SK-N-SH (cell line): Measurements from ENCODE around the gene PIP5K1C. TPM values are rescaled to one million over a fixed set of nuclear protein-coding genes. Genes with fewer than 3 reads are reported as not detected.

Source experiments
- CTCF ChIA-PET: fragments of 300-600, 350-600 bp; formaldehyde crosslinking; extraction: SDS; loops from one replicate; lab custom pipeline; 2021; lab: Yijun Ruan, JAX
- POLR2A ChIA-PET: fragments of 350-600 bp; sonication (Branson Sonifier 250); formaldehyde crosslinking; extraction: SDS; loops from one replicate; lab custom pipeline; 2020; ENCODE audit warnings: antibody characterized with exemption, inconsistent platforms; lab: Yijun Ruan, JAX
- DNase-seq: peaks from one replicate; pipeline ENCODE4 v3.0.0; 2012
- H2AFZ ChIP-seq: fragments of 200-600 bp; sonication (generic); 2 replicates; pipeline ENCODE4 v1.8.1; 2016; ENCODE audit warnings: antibody characterized with exemption, mild to moderate bottlenecking, low read depth
- H3F3A ChIP-seq: fragments of 200-600 bp; sonication (generic); replicated peaks from 2 replicates; pipeline ENCODE3; 2016; ENCODE audit warnings: antibody characterized with exemption, mild to moderate bottlenecking; ENCODE audit not compliant: insufficient read depth
- H3K27ac ChIP-seq, 2 experiments: fragments of 200-500 bp in 1 of 2; fragments of 200-600 bp in 1 of 2; sonication (Bioruptor generic) in 1 of 2; sonication (generic), shearing (Covaris generic) in 1 of 2; 2 replicates each; pipeline versions ENCODE4 v1.5.1 to v1.6.1; 2014 to 2016; ENCODE audit warnings: low read depth in 2 of 2, inconsistent platforms in 1 of 2, low read length in 1 of 2, mild to moderate bottlenecking in 1 of 2, mixed read lengths in 1 of 2
- H3K27me3 ChIP-seq: fragments of 200-600 bp; sonication (generic), shearing (Covaris generic); 2 replicates; pipeline ENCODE4 v1.6.1; 2016; ENCODE audit warnings: mixed run types; ENCODE audit not compliant: insufficient read depth
- H3K36me3 ChIP-seq, 2 experiments: fragments of 200-500 bp in 1 of 2; fragments of 200-600 bp in 1 of 2; sonication (Bioruptor generic) in 1 of 2; sonication (generic) in 1 of 2; replicated peaks in 1 of 2; 2 replicates each; pipeline versions ENCODE3 to v1.5.1; 2014 to 2016; ENCODE audit warnings: low read length in 1 of 2, mild to moderate bottlenecking in 1 of 2; ENCODE audit not compliant: insufficient read depth in 2 of 2, control insufficient read depth in 1 of 2
- H3K4me1 ChIP-seq, 2 experiments: fragments of 200-500 bp in 1 of 2; fragments of 200-600 bp in 1 of 2; sonication (Bioruptor generic) in 1 of 2; sonication (generic), shearing (Covaris generic) in 1 of 2; 2 replicates each; pipeline versions ENCODE4 v1.5.1 to v1.6.1; 2014 to 2016; ENCODE audit warnings: low read depth in 1 of 2, low read length in 1 of 2, mixed run types in 1 of 2; ENCODE audit not compliant: insufficient read depth in 2 of 2, control insufficient read depth in 1 of 2
- H3K4me2 ChIP-seq: fragments of 200-600 bp; sonication (generic), shearing (Covaris generic); 2 replicates; pipeline ENCODE4 v1.6.1; 2017; ENCODE audit warnings: mixed run types
- H3K4me3 ChIP-seq, 2 experiments: fragments of 200-500 bp in 1 of 2; fragments of 200-600 bp in 1 of 2; sonication (Bioruptor generic) in 1 of 2; sonication (generic), shearing (Covaris generic) in 1 of 2; 2 replicates each; pipeline versions ENCODE4 v1.5.1 to v1.8.1; 2014 to 2016; ENCODE audit warnings: low read depth in 2 of 2, inconsistent platforms in 1 of 2, low read length in 1 of 2, mild to moderate bottlenecking in 1 of 2, mixed read lengths in 1 of 2, moderate library complexity in 1 of 2
- H3K79me2 ChIP-seq: fragments of 200-600 bp; sonication (generic); 2 replicates; pipeline ENCODE4 v1.8.1; 2017; ENCODE audit warnings: mild to moderate bottlenecking; ENCODE audit not compliant: insufficient read depth
- H3K9ac ChIP-seq: fragments of 200-600 bp; sonication (generic); 2 replicates; pipeline ENCODE4 v1.6.1; 2017; ENCODE audit warnings: mixed run types
- H3K9me2 ChIP-seq: fragments of 200-600 bp; sonication (generic); 2 replicates; pipeline ENCODE4 v1.6.1; 2017; ENCODE audit warnings: mixed run types
- H3K9me3 ChIP-seq: fragments of 200-600 bp; sonication (generic); 2 replicates; pipeline ENCODE4 v1.6.1; 2017; ENCODE audit warnings: mixed run types, mild to moderate bottlenecking, moderate library complexity
- H4K20me1 ChIP-seq: fragments of 200-600 bp; sonication (generic); 2 replicates; pipeline ENCODE4 v1.6.1; 2017; ENCODE audit warnings: mild to moderate bottlenecking, mixed run types; ENCODE audit not compliant: insufficient read depth
- CHD2 ChIP-seq: fragments of 150-350 bp; IDR thresholded peaks from 2 replicates; pipeline ENCODE4 v1.6.1; 2018; ENCODE audit warnings: low read length; ENCODE audit not compliant: partially characterized antibody
- GABPA ChIP-seq: IDR thresholded peaks from 2 replicates; pipeline ENCODE4 v1.4.0; 2012; ENCODE audit warnings: low read depth, mild to moderate bottlenecking
- MAX ChIP-seq: IDR thresholded peaks from 2 replicates; pipeline ENCODE4 v1.4.0; 2012; ENCODE audit warnings: low read depth
- MEF2A ChIP-seq: IDR thresholded peaks from 2 replicates; pipeline ENCODE4 v1.4.0; 2012; ENCODE audit warnings: low read depth, borderline replicate concordance
- MXI1 ChIP-seq: IDR thresholded peaks from 2 replicates; pipeline ENCODE4 v1.6.1; 2012; ENCODE audit warnings: mild to moderate bottlenecking, low read depth, low read length, improper control_type of control experiment
- NRF1 ChIP-seq: IDR thresholded peaks from 2 replicates; pipeline ENCODE4 v1.6.1; 2012; ENCODE audit warnings: low read depth, mild to moderate bottlenecking, low read length
- RAD21 ChIP-seq: IDR thresholded peaks from 2 replicates; pipeline ENCODE4 v1.6.1; 2012; ENCODE audit warnings: mild to moderate bottlenecking, low read length
- RXRA ChIP-seq: IDR thresholded peaks from 2 replicates; pipeline ENCODE4 v1.4.0; 2012; ENCODE audit warnings: low read depth, mild to moderate bottlenecking, borderline replicate concordance
- SMC3 ChIP-seq: IDR thresholded peaks from 2 replicates; pipeline ENCODE4 v1.6.1; 2012; ENCODE audit warnings: low read depth, low read length, improper control_type of control experiment
- TAF1 ChIP-seq: IDR thresholded peaks from 2 replicates; pipeline ENCODE4 v1.6.1; 2012; ENCODE audit warnings: low read depth, mild to moderate bottlenecking, low read length, moderate library complexity, borderline replicate concordance
- USF1 ChIP-seq: IDR thresholded peaks from 2 replicates; pipeline ENCODE4 v1.4.0; 2012; ENCODE audit warnings: low read depth, borderline replicate concordance
- USF2 ChIP-seq: fragments of 150-350 bp; IDR thresholded peaks from 2 replicates; pipeline ENCODE4 v1.6.1; 2017; ENCODE audit warnings: antibody characterized with exemption, low read length, low read depth, borderline replicate concordance
- WGBS: methylation state at CpG from one replicate; pipeline ENCODE4 v1.1.6; 2017; ENCODE audit warnings: low lambda C conversion rate; 5-methylcytosine and 5-hydroxymethylcytosine counted together
- polyA plus RNA-seq, 3 experiments: library from polyadenylated mRNA; depleted of rRNA; stranded (reverse); fragments of >200 nt; gene quantifications; 2 replicates each; pipeline ENCODE4 v1.2.3, GENCODE V29; 2012
- TF ChIP-seq, protein P1 (sequence below): fragments of 150-350 bp; IDR thresholded peaks from 2 replicates; pipeline ENCODE4 v1.6.1; 2016; ENCODE audit warnings: mild to moderate bottlenecking, low read depth, low read length

The PIP5K1C gene
- polyA plus RNA-seq, 1 of the 3 experiments (the other 2 are of a cell fraction): 12.3 TPM

DNA sequence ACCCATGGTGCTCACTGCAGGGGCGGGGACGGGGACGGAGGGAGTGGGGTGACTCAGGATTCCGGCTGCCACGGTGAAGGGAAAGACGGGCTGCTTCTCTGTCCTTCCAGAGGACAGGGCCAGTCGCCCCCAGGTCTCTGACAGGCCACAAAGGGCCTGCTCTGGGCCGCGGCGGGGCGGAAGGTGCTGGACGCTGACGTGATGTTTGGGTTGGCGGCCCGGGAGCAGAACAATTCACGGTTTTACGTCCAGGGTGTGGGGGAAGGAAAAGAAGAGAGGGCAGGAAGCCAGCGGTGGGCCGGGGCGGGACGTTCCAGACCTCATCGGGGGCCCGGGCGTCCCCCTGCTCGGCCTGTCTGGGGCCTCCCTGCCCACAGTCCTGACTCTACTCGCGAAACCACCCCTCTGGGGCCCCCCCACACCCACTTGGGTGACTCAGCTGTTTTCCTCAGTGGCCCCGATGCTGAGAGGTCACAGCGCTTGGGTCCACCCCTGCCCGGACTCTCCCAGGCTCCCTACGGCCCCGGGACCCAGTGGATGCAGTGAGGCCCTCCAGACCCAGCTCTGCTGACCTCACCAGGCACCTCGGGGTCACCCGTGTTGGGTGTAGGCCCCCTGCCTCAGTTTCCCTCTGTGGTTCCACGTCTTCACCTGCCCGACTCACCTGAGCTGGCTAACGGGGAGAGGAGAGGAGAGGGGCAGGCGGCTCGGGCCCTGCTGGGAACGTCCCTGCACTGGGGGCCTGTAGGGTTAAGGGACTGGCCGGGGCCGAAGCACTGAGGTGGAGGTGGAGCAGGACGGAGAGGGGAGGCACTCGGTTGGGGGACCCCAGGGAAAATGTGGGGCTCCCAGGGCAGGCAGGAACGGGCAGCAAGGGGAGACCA, 29.2 kb downstream of the PIP5K1C start (continued):
- TF ChIP-seq RXRA: no peak
- no peak for TF ChIP-seq CHD2

GRCh38 chr19:3669947-3670795, 30.1 kb downstream of the PIP5K1C start:
- H3K9me3 ChIP-seq: no peaks in the 10 kb centered on the region
- H3K27me3 ChIP-seq: no peaks in the 10 kb centered on the region
- no peak overlapping the region for H2AFZ ChIP-seq
- peaks cover 5% of the 10 kb centered on the region; the same call in 1 of the 2 replicates for H3K79me2 ChIP-seq
- no peak overlapping the region for H3K27ac ChIP-seq
- no peak for DNase-seq
- peaks cover 0 to 2% of the 10 kb centered on the region in 2 experiments; a peak in 1 of 4 replicates for H3K4me1 ChIP-seq
- POLR2A ChIA-PET: no interaction called here
- H3K36me3 ChIP-seq: no peaks in the 10 kb centered on the region
- no peaks in the 10 kb centered on the region for H3K9me2 ChIP-seq
- H3F3A ChIP-seq: no peaks in the 10 kb centered on the region
- no peak overlapping the region for H3K9ac ChIP-seq
- no peak overlapping the region for H3K4me2 ChIP-seq
- CTCF ChIA-PET: interaction anchor here (0.9 to 1.9 kb wide), 2 partner anchors 9 to 49 kb away, joined by 3 to 5 read pairs; no protein-coding TSS in a partner anchor
- H3K4me3 ChIP-seq: no peak overlapping the region
- peaks cover 19% of the 10 kb centered on the region for H4K20me1 ChIP-seq
- TF ChIP-seq MEF2A: no peak
- TF ChIP-seq MXI1: no peak
- TF ChIP-seq GABPA: no peak
- no peak for TF ChIP-seq NRF1
- no peak for TF ChIP-seq USF2
- no peak for TF ChIP-seq CHD2
- no peak for TF ChIP-seq MAX
- no peak for TF ChIP-seq SMC3
- TF ChIP-seq TAF1: no peak
- no peak for TF ChIP-seq RAD21
- TF ChIP-seq USF1: no peak
- TF ChIP-seq, protein P1, sequence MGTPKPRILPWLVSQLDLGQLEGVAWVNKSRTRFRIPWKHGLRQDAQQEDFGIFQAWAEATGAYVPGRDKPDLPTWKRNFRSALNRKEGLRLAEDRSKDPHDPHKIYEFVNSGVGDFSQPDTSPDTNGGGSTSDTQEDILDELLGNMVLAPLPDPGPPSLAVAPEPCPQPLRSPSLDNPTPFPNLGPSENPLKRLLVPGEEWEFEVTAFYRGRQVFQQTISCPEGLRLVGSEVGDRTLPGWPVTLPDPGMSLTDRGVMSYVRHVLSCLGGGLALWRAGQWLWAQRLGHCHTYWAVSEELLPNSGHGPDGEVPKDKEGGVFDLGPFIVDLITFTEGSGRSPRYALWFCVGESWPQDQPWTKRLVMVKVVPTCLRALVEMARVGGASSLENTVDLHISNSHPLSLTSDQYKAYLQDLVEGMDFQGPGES: no peak
- 92% methylated on average over 6 of the region's 33 CpGs for WGBS
